ENCODE data around the gene NTN5. TPM values are rescaled to one million over a fixed set of nuclear protein-coding genes. Genes with fewer than 3 reads are reported as not detected.

Gene NTN5
- total and polyA plus RNA-seq, 2 of the 4 experiments (the other 2 are of a cell fraction): 0.19 TPM; not detected in 1

DNA sequence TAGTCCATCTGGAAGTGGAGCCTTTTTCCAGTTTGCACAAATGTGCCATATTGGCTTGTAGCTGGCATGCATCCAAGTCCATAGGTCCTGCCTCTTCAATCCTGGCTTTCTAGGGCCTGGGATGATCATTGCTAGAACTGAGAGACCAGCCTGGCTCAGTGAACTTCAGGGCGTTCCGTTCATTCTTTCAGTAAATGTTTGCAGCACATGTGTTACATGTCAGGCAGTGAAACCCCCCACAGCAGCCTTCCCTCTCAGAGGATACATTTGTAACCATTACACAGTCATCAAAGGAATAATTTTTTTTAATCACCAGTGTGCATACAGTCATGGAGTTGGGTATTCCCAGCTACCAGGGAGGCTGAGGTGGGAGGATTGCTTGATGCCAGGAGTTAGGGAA is 32.6 kb upstream of the NTN5 start:
- DNase-seq (no peak), ATAC-seq (ENCODE audit: low read depth) (no peak; the same call in 1 of the 2 replicates)
- dilution Hi-C loops (cut with HindIII; ENCODE audit: low sequenced_read_pairs, unreplicated experiment) (no loop called here), in situ Hi-C loops (cut with MboI; ENCODE audit: low sequenced_read_pairs) (no loop called here), intact Hi-C loops (cut with micrococcal nuclease) (no loop called here)
- no peak overlapping the region for H3K27ac ChIP-seq (ENCODE audit: insufficient read depth, low read length)
- H2AFZ ChIP-seq (replicated peaks; ENCODE audit: low read length, poor library complexity): no peak overlapping the region
- 29% methylated on average over 2 of the region's 2 CpGs; no CpG with 5 or more reads in 1 of the 2 experiments for WGBS, 2 experiments (ENCODE audit: extremely low coverage in 2 of 2, insufficient read length in 1 of 2)
- no peak overlapping the region for H3K18ac ChIP-seq (ENCODE audit: low read depth, low read length)
- H2AK9ac ChIP-seq (replicated peaks; ENCODE audit: low read depth, low read length, poor library complexity): no peak overlapping the region
- POLR2A ChIA-PET (ENCODE audit: unreplicated experiment): no interaction called here
- no peak overlapping the region for H3K4me3 ChIP-seq (ENCODE audit: insufficient read depth, low read depth, low read length)
- no peak overlapping the region for H2BK5ac ChIP-seq (ENCODE audit: low read depth, low read length, poor library complexity, severe bottlenecking)
- no peak overlapping the region for H3K56ac ChIP-seq (ENCODE audit: extremely low read depth, insufficient read depth, low read length)
- no peak overlapping the region for H3K4me2 ChIP-seq (ENCODE audit: low read depth, low read length)
- peaks cover 5% of the 10 kb centered on the region for H3K36me3 ChIP-seq (ENCODE audit: control insufficient read depth, insufficient read depth, low read length)
- H3K23ac ChIP-seq (ENCODE audit: low read depth, low read length): no peak overlapping the region
- H3K14ac ChIP-seq (replicated peaks; ENCODE audit: low read depth, low read length): no peak overlapping the region
- H2BK15ac ChIP-seq (ENCODE audit: low read depth, low read length): no peak overlapping the region
- H4K5ac ChIP-seq (ENCODE audit: low read depth, low read length): no peak overlapping the region
- H4K20me1 ChIP-seq (ENCODE audit: insufficient read depth, low read length): no peaks in the 10 kb centered on the region
- CTCF ChIA-PET: no interaction called here
- BruUV-seq (replicated peaks): no TSS peak
- H4K91ac ChIP-seq (ENCODE audit: insufficient read depth, low read depth, low read length): no peak overlapping the region
- no peaks in the 10 kb centered on the region for H3K9me1 ChIP-seq (ENCODE audit: insufficient read depth, low read length)
- TF ChIP-seq RFX5 (IDR thresholded peaks at IDR 0.05; ENCODE audit: low read depth, low read length) (no peak), CEBPB (IDR thresholded peaks at IDR 0.05; ENCODE audit: low read depth, low read length) (no peak), NFE2L2 (IDR thresholded peaks at IDR 0.05; ENCODE audit: low read depth, low read length) (no peak), POLR2A (IDR thresholded peaks at IDR 0.05; ENCODE audit: low read depth, low read length) (no peak), RAD21 (IDR thresholded peaks at IDR 0.05; ENCODE audit: low read length) (no peak), RCOR1 (IDR thresholded peaks at IDR 0.05; ENCODE audit: insufficient replicate concordance, low read length) (no peak), FOS (IDR thresholded peaks at IDR 0.05; ENCODE audit: low read depth, low read length) (no peak), MAZ (IDR thresholded peaks at IDR 0.05; ENCODE audit: borderline replicate concordance, low read depth, low read length) (no peak), SMC3 (IDR thresholded peaks at IDR 0.05; ENCODE audit: low read depth, low read length) (no peak), CHD1 (IDR thresholded peaks at IDR 0.05; ENCODE audit: low read depth, low read length) (no peak), MAFK (IDR thresholded peaks at IDR 0.05; ENCODE audit: low read depth, low read length) (no peak), BHLHE40 (IDR thresholded peaks at IDR 0.05; ENCODE audit: low read depth, low read length) (no peak), MXI1 (IDR thresholded peaks at IDR 0.05; ENCODE audit: borderline replicate concordance, low read depth, low read length) (no peak)
- TF ChIP-seq, protein P1, sequence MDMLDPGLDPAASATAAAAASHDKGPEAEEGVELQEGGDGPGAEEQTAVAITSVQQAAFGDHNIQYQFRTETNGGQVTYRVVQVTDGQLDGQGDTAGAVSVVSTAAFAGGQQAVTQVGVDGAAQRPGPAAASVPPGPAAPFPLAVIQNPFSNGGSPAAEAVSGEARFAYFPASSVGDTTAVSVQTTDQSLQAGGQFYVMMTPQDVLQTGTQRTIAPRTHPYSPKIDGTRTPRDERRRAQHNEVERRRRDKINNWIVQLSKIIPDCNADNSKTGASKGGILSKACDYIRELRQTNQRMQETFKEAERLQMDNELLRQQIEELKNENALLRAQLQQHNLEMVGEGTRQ (IDR thresholded peaks at IDR 0.05; ENCODE audit: low read depth, low read length): no peak
- TF ChIP-seq, protein P2, sequence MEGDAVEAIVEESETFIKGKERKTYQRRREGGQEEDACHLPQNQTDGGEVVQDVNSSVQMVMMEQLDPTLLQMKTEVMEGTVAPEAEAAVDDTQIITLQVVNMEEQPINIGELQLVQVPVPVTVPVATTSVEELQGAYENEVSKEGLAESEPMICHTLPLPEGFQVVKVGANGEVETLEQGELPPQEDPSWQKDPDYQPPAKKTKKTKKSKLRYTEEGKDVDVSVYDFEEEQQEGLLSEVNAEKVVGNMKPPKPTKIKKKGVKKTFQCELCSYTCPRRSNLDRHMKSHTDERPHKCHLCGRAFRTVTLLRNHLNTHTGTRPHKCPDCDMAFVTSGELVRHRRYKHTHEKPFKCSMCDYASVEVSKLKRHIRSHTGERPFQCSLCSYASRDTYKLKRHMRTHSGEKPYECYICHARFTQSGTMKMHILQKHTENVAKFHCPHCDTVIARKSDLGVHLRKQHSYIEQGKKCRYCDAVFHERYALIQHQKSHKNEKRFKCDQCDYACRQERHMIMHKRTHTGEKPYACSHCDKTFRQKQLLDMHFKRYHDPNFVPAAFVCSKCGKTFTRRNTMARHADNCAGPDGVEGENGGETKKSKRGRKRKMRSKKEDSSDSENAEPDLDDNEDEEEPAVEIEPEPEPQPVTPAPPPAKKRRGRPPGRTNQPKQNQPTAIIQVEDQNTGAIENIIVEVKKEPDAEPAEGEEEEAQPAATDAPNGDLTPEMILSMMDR (conservative IDR thresholded peaks at IDR 0.05; ENCODE audit: low read depth, low read length): no peak
- TF ChIP-seq, protein P3, sequence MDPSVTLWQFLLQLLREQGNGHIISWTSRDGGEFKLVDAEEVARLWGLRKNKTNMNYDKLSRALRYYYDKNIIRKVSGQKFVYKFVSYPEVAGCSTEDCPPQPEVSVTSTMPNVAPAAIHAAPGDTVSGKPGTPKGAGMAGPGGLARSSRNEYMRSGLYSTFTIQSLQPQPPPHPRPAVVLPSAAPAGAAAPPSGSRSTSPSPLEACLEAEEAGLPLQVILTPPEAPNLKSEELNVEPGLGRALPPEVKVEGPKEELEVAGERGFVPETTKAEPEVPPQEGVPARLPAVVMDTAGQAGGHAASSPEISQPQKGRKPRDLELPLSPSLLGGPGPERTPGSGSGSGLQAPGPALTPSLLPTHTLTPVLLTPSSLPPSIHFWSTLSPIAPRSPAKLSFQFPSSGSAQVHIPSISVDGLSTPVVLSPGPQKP (IDR thresholded peaks at IDR 0.05; ENCODE audit: borderline replicate concordance, low read depth, low read length): no peak
- no peaks in the 10 kb centered on the region for H3K79me1 ChIP-seq (ENCODE audit: low read depth in 1 of 2, low read length in 2 of 2)
- H2BK120ac ChIP-seq (ENCODE audit: low read depth, low read length): no peak overlapping the region
- no peak overlapping the region for H3K9ac ChIP-seq (ENCODE audit: low read depth, low read length)
- no peak overlapping the region for H4K8ac ChIP-seq (ENCODE audit: low read depth in 2 of 2, low read length in 2 of 2)
- H2BK20ac ChIP-seq (ENCODE audit: low read depth, low read length): no peak overlapping the region
- H2AK5ac ChIP-seq (ENCODE audit: low read depth, low read length): no peak overlapping the region
- no peaks in the 10 kb centered on the region for H3K9me3 ChIP-seq (ENCODE audit: control insufficient read depth, insufficient read depth, low read length)
- no peaks in the 10 kb centered on the region for H3K4me1 ChIP-seq (ENCODE audit: control insufficient read depth, insufficient read depth, low read length)
- H3K27me3 ChIP-seq (ENCODE audit: control insufficient read depth, insufficient read depth, low read length): no peaks in the 10 kb centered on the region
- no peak overlapping the region for H3K4ac ChIP-seq (ENCODE audit: low read depth, low read length)

All from IMR-90 (cell line).